T-helper 17 cell (primary cell): ENCODE results near the gene TMEM120B. TPM values are rescaled to one million over a fixed set of nuclear protein-coding genes. Genes with fewer than 3 reads are reported as not detected.

Experiments
- ATAC-seq: fragments of 150-1000 bp; cut with Tn5 transposase; 2 replicates; pipeline ENCODE4 v1.10.0; 2021; ENCODE audit warnings: mild to moderate bottlenecking, moderate library complexity
- DNase-seq, 3 donors: peaks; one replicate each; pipeline versions ENCODE4 v3.0.0 to v3.0.0-alpha.2; 2020 to 2021
- H3K9me3 ChIP-seq: one replicate; pipeline ENCODE4 v1.7.0; 2013; ENCODE audit warnings: low read length, mild to moderate bottlenecking; ENCODE audit not compliant: control insufficient read depth, poor library complexity, severe bottlenecking
- H3K27ac Mint-ChIP-seq: one replicate; pipeline ENCODE4 v1.8.0; 2022; ENCODE audit warnings: mild to moderate bottlenecking, moderate library complexity, mixed read lengths
- H3K27me3 Mint-ChIP-seq: one replicate; pipeline ENCODE4 v1.8.0; 2022; ENCODE audit warnings: mixed read lengths
- H3K36me3 Mint-ChIP-seq: one replicate; pipeline ENCODE4 v1.8.0; 2022; ENCODE audit warnings: low read depth, mixed read lengths
- H3K4me1 Mint-ChIP-seq: one replicate; pipeline ENCODE4 v1.8.0; 2022; ENCODE audit warnings: mild to moderate bottlenecking, mixed read lengths
- H3K4me3 Mint-ChIP-seq: one replicate; pipeline ENCODE4 v1.8.0; 2022; ENCODE audit warnings: mild to moderate bottlenecking, moderate library complexity, mixed read lengths
- total RNA-seq, 4 donors: library from RNA in 2 of 4; stranded (reverse) in 2 of 4; gene quantifications; one replicate each; pipeline ENCODE4 v1.2.3 and lab custom pipeline; 2022 to 2026

TMEM120B gene
- total RNA-seq, 2 donors from 2014 or later, result 6.9 to 7.0 TPM

- Mint-ChIP-seq H3K4me3 (peak overlapping the region; percentile 97), H3K4me1 (peaks cover 49% of the 10 kb centered on the region), H3K27ac (peak overlapping the region; percentile 95), H3K36me3 (peaks cover 15% of the 10 kb centered on the region), H3K27me3 (no peaks in the 10 kb centered on the region)
- DNase-seq (no peak), ATAC-seq (no peak)
- H3K9me3 ChIP-seq, result no peaks in the 10 kb centered on the region
Measured at GRCh38 chr12:121805171-121806008, 92.8 kb downstream of the TMEM120B start.

GRCh38 chr12:121806009-121806545, 93.5 kb downstream of the TMEM120B start:
- H3K4me3 Mint-ChIP-seq, result peak overlapping the region; percentile 97
- H3K36me3 Mint-ChIP-seq, result peaks cover 15% of the 10 kb centered on the region
- H3K27me3 Mint-ChIP-seq, result no peaks in the 10 kb centered on the region
- no peak for DNase-seq
- H3K4me1 Mint-ChIP-seq, result peaks cover 53% of the 10 kb centered on the region
- H3K27ac Mint-ChIP-seq, result peak overlapping the region; percentile 95
- H3K9me3 ChIP-seq, result no peaks in the 10 kb centered on the region
- ATAC-seq, result peak; percentile 29

- peaks cover 12% of the 10 kb centered on the region for H3K36me3 Mint-ChIP-seq
- no peak for DNase-seq
- H3K4me1 Mint-ChIP-seq, result peaks cover 52% of the 10 kb centered on the region
- H3K27me3 Mint-ChIP-seq, result no peaks in the 10 kb centered on the region
- ATAC-seq, result no peak
- peak overlapping the region; percentile 95 for H3K27ac Mint-ChIP-seq
- H3K4me3 Mint-ChIP-seq, result peak overlapping the region; percentile 97
- H3K9me3 ChIP-seq, result no peaks in the 10 kb centered on the region
Measured at GRCh38 chr12:121806546-121807423, 94.2 kb downstream of the TMEM120B start.

GRCh38 chr12:121807642-121808347, 95.2 kb downstream of the TMEM120B start:
- ATAC-seq, result no peak
- Mint-ChIP-seq H3K27me3 (no peaks in the 10 kb centered on the region), H3K36me3 (peaks cover 9% of the 10 kb centered on the region), H3K4me1 (peaks cover 47% of the 10 kb centered on the region), H3K4me3 (peak overlapping the region; percentile 59), H3K27ac (peak overlapping the region; percentile 95)
- H3K9me3 ChIP-seq, result no peaks in the 10 kb centered on the region
- no peak for DNase-seq

- H3K9me3 ChIP-seq, result no peaks in the 10 kb centered on the region
- peak overlapping the region; percentile 33 for H3K4me3 Mint-ChIP-seq
- H3K27ac Mint-ChIP-seq, result peak overlapping the region; percentile 95
- peaks cover 50% of the 10 kb centered on the region for H3K4me1 Mint-ChIP-seq
- ATAC-seq (no peak), DNase-seq (no peak)
- H3K27me3 Mint-ChIP-seq, result no peaks in the 10 kb centered on the region
- H3K36me3 Mint-ChIP-seq, result peaks cover 5% of the 10 kb centered on the region
Measured at GRCh38 chr12:121808623-121809022, 96.1 kb downstream of the TMEM120B start.

GRCh38 chr12:121809712-121810116, 97.2 kb downstream of the TMEM120B start:
- no peak for DNase-seq
- no peaks in the 10 kb centered on the region for H3K27me3 Mint-ChIP-seq
- peaks cover 49% of the 10 kb centered on the region for H3K4me1 Mint-ChIP-seq
- peaks cover 2% of the 10 kb centered on the region for H3K36me3 Mint-ChIP-seq
- H3K27ac Mint-ChIP-seq, result peak overlapping the region; percentile 95
- H3K9me3 ChIP-seq, result no peaks in the 10 kb centered on the region
- H3K4me3 Mint-ChIP-seq, result no peak overlapping the region
- no peak for ATAC-seq

GRCh38 chr12:121810234-121810817, 97.8 kb downstream of the TMEM120B start:
- Mint-ChIP-seq H3K4me1 (peaks cover 51% of the 10 kb centered on the region), H3K36me3 (peaks cover 2% of the 10 kb centered on the region), H3K27ac (peak overlapping the region; percentile 95), H3K4me3 (peak overlapping the region; percentile 91), H3K27me3 (no peaks in the 10 kb centered on the region)
- H3K9me3 ChIP-seq, result no peaks in the 10 kb centered on the region
- no peak for DNase-seq
- no peak for ATAC-seq

- H3K4me3 Mint-ChIP-seq, result peak overlapping the region; percentile 91
- peaks cover 2% of the 10 kb centered on the region for H3K36me3 Mint-ChIP-seq
- H3K9me3 ChIP-seq, result no peaks in the 10 kb centered on the region
- H3K27ac Mint-ChIP-seq, result peak overlapping the region; percentile 85
- peaks cover 49% of the 10 kb centered on the region for H3K4me1 Mint-ChIP-seq
- no peaks in the 10 kb centered on the region for H3K27me3 Mint-ChIP-seq
- DNase-seq (no peak), ATAC-seq (no peak)
Measured at GRCh38 chr12:121810833-121811433, 98.4 kb downstream of the TMEM120B start.

- peaks cover 45% of the 10 kb centered on the region for H3K4me1 Mint-ChIP-seq
- H3K27me3 Mint-ChIP-seq, result no peaks in the 10 kb centered on the region
- peak; percentile 87 for ATAC-seq
- no peaks in the 10 kb centered on the region for H3K9me3 ChIP-seq
- H3K36me3 Mint-ChIP-seq, result no peaks in the 10 kb centered on the region
- DNase-seq, result peak; percentile 68 to 76 (median 73)
- peak overlapping the region; percentile 85 for H3K27ac Mint-ChIP-seq
- H3K4me3 Mint-ChIP-seq, result peak overlapping the region; percentile 91
Measured at GRCh38 chr12:121811434-121812319, 99.1 kb downstream of the TMEM120B start.

GRCh38 chr12:121812320-121812871, 99.8 kb downstream of the TMEM120B start:
- no peaks in the 10 kb centered on the region for H3K9me3 ChIP-seq
- H3K36me3 Mint-ChIP-seq, result no peaks in the 10 kb centered on the region
- peak overlapping the region; percentile 85 for H3K27ac Mint-ChIP-seq
- H3K4me3 Mint-ChIP-seq, result peak overlapping the region; percentile 91
- DNase-seq (no peak), ATAC-seq (peak; percentile 59)
- H3K4me1 Mint-ChIP-seq, result peaks cover 43% of the 10 kb centered on the region
- no peaks in the 10 kb centered on the region for H3K27me3 Mint-ChIP-seq
